OCI-LY1 (cell line): ENCODE results near the gene KRTAP9-2.
"Not testable (repeated sequence)": the region's sequence is repeated elsewhere in the genome, so short reads cannot be mapped to it uniquely, and the experiment has no call there.

Experiments used
- H2AFZ ChIP-seq: fragments of 200-600 bp; sonication (generic), shearing (Covaris generic); 2 replicates; pipeline ENCODE4 v1.6.0; 2014; ENCODE audit warnings: antibody characterized with exemption, mild to moderate bottlenecking, low read length
- H3F3A ChIP-seq: fragments of 200-600 bp; sonication (generic), shearing (Covaris generic); 2 replicates; pipeline ENCODE4 v1.6.0; 2014; ENCODE audit warnings: mild to moderate bottlenecking, antibody characterized with exemption, low read length, moderate library complexity; ENCODE audit not compliant: insufficient read depth
- H3K27ac ChIP-seq: fragments of 200-600 bp; sonication (generic); 2 replicates; pipeline ENCODE4 v1.5.1; 2014; ENCODE audit warnings: low read length, mixed run types, mild to moderate bottlenecking, low read depth; ENCODE audit not compliant: poor library complexity, severe bottlenecking
- H3K27me3 ChIP-seq: fragments of 200-600 bp; sonication (generic); 2 replicates; pipeline ENCODE4 v1.6.0; 2014; ENCODE audit warnings: antibody characterized with exemption, mild to moderate bottlenecking, low read length, moderate library complexity; ENCODE audit not compliant: insufficient read depth
- H3K36me3 ChIP-seq: fragments of 200-600 bp; sonication (generic); 2 replicates; pipeline ENCODE4 v1.6.1; 2014; ENCODE audit warnings: mild to moderate bottlenecking, antibody characterized with exemption, low read length, moderate library complexity, mixed read lengths; ENCODE audit not compliant: insufficient read depth
- H3K4me1 ChIP-seq: fragments of 200-600 bp; sonication (generic); 2 replicates; pipeline ENCODE4 v1.5.1; 2014; ENCODE audit warnings: mild to moderate bottlenecking, low read length, moderate library complexity; ENCODE audit not compliant: insufficient read depth, severe bottlenecking
- H3K4me2 ChIP-seq: fragments of 200-600 bp; sonication (generic), shearing (Covaris generic); 2 replicates; pipeline ENCODE4 v1.6.1; 2014; ENCODE audit warnings: low read length
- H3K4me3 ChIP-seq: fragments of 200-600 bp; sonication (generic); 2 replicates; pipeline ENCODE4 v1.5.1; 2014; ENCODE audit warnings: low read length, low read depth, mild to moderate bottlenecking, mixed read lengths; ENCODE audit not compliant: poor library complexity, severe bottlenecking
- H3K79me2 ChIP-seq: fragments of 200-600 bp; shearing (Covaris generic); 2 replicates; pipeline ENCODE4 v1.6.1; 2016; ENCODE audit warnings: mixed run types, low read length, mixed read lengths; ENCODE audit not compliant: insufficient read depth
- H3K9ac ChIP-seq: fragments of 200-600 bp; sonication (generic), shearing (Covaris generic); 2 replicates; pipeline ENCODE4 v1.6.1; 2014; ENCODE audit warnings: mild to moderate bottlenecking, low read length, mixed read lengths
- H3K9me2 ChIP-seq: fragments of 200-600 bp; sonication (generic), shearing (Covaris generic); 2 replicates; pipeline ENCODE4 v1.6.1; 2014; ENCODE audit warnings: low read depth, mild to moderate bottlenecking, low read length, mixed read lengths
- H3K9me3 ChIP-seq: fragments of 200-600 bp; shearing (Covaris generic); 2 replicates; pipeline ENCODE4 v1.6.1; 2014; ENCODE audit warnings: low read length, mixed read lengths
- H4K20me1 ChIP-seq: fragments of 200-600 bp; sonication (generic), shearing (Covaris generic); 2 replicates; pipeline ENCODE4 v1.6.0; 2016; ENCODE audit warnings: mild to moderate bottlenecking, low read length; ENCODE audit not compliant: insufficient read depth
- EZH2 ChIP-seq: fragments of 200-600 bp; sonication (generic), shearing (Covaris generic); IDR thresholded peaks from 2 replicates; pipeline ENCODE4 v1.8.0; 2017; ENCODE audit warnings: borderline replicate concordance, mixed run types, mild to moderate bottlenecking, antibody characterized with exemption, low read length, moderate library complexity, mixed read lengths
- TF ChIP-seq, protein P1 (sequence below): fragments of 200-600 bp; sonication (generic), shearing (Covaris generic); IDR thresholded peaks from 2 replicates; pipeline ENCODE4 v1.5.1; 2017; ENCODE audit warnings: mild to moderate bottlenecking, antibody characterized with exemption, low read length, moderate library complexity, mixed read lengths

Gene KRTAP9-2

DNA sequence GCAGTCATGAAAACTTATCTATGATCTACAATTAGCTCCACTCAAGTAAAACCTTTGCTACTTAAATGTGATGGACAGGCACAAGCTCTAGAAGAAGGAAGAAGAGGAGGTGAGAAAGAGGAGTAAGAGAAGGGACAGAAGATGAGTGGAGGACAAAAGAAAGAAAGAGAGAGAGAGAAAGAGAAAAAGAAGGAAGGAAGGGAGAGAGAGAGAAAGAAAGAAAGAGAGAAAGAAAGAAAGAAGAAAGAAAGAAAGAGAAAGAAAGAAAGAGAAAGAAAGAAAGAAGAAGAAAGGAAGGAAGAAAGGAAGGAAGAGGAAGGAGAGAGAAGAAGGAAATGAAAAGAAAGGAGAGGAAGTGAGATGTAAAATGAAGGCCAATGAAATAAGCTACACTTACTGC lies 3.6 kb downstream of the KRTAP9-2 start:
- no peaks in the 10 kb centered on the region for H3F3A ChIP-seq
- H3K27me3 ChIP-seq: no peaks in the 10 kb centered on the region
- H3K4me3 ChIP-seq: no peak overlapping the region
- H3K4me1 ChIP-seq: no peaks in the 10 kb centered on the region
- H3K27ac ChIP-seq: no peak overlapping the region
- no peaks in the 10 kb centered on the region for H4K20me1 ChIP-seq
- H2AFZ ChIP-seq: no peak overlapping the region
- no peaks in the 10 kb centered on the region for H3K9me2 ChIP-seq
- no peaks in the 10 kb centered on the region for H3K36me3 ChIP-seq
- H3K4me2 ChIP-seq: no peak overlapping the region
- TF ChIP-seq, protein P1, sequence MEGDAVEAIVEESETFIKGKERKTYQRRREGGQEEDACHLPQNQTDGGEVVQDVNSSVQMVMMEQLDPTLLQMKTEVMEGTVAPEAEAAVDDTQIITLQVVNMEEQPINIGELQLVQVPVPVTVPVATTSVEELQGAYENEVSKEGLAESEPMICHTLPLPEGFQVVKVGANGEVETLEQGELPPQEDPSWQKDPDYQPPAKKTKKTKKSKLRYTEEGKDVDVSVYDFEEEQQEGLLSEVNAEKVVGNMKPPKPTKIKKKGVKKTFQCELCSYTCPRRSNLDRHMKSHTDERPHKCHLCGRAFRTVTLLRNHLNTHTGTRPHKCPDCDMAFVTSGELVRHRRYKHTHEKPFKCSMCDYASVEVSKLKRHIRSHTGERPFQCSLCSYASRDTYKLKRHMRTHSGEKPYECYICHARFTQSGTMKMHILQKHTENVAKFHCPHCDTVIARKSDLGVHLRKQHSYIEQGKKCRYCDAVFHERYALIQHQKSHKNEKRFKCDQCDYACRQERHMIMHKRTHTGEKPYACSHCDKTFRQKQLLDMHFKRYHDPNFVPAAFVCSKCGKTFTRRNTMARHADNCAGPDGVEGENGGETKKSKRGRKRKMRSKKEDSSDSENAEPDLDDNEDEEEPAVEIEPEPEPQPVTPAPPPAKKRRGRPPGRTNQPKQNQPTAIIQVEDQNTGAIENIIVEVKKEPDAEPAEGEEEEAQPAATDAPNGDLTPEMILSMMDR: no peak
- no peak for TF ChIP-seq EZH2
- no peaks in the 10 kb centered on the region for H3K9me3 ChIP-seq
- H3K79me2 ChIP-seq: no peaks in the 10 kb centered on the region
- H3K9ac ChIP-seq: no peak overlapping the region

DNA sequence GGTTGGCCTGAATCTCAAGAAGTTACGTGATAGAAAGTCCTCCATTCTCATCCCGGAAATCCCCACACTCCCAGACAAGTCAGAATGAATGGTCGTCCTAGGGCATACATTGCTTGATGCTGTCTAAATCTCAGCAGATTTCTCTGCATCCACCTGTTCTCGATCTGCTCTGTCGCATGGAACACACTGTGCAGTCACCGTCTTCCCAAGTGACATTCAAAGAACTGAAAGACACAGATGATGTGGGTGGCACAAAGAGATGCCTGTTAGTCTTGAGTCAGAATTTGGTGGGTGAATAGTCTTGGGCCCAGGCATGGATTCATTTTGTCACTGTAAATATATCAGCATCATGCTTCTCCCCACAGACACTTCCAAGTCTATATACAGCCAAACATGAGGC lies 5.3 kb downstream of the KRTAP9-2 start:
- Histone ChIP-seq H3K27me3 (no peaks in the 10 kb centered on the region), H3K9me2 (no peaks in the 10 kb centered on the region), H3K4me1 (no peaks in the 10 kb centered on the region), H3K9me3 (no peaks in the 10 kb centered on the region), H3K9ac (no peak overlapping the region), H2AFZ (no peak overlapping the region), H3K27ac (no peak overlapping the region), H3K36me3 (no peaks in the 10 kb centered on the region), H3F3A (no peaks in the 10 kb centered on the region), H3K4me3 (no peak overlapping the region), H3K79me2 (no peaks in the 10 kb centered on the region), H4K20me1 (no peaks in the 10 kb centered on the region), H3K4me2 (no peak overlapping the region)
- TF ChIP-seq EZH2: no peak
- TF ChIP-seq, protein P1: no peak

DNA sequence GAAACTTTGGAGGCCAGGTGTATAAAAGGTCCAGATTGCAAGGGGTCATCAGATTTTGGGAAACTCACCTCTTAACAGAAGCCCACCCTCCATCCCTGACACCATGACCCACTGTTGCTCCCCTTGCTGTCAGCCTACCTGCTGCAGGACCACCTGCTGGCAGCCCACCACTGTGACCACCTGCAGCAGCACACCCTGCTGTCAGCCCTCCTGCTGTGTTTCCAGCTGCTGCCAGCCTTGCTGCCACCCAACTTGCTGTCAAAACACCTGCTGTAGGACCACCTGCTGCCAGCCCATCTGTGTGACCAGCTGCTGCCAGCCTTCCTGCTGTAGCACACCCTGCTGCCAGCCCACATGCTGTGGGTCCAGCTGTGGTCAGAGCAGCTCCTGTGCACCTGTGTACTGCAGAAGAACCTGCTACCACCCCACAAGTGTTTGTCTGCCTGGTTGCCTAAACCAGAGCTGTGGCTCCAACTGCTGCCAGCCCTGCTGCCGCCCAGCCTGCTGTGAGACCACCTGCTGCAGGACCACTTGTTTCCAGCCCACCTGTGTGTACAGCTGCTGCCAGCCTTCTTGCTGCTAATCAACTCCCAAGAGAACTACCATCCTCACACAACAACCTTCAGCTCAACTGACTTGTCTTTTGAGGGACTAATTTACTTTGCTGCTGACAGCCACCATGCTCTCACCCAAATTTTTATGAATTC lies 6.1 kb downstream of the KRTAP9-2 start, which contains the start of gene KRTAP9-3:
KRTAP9-3 (plus strand) TSS at position 51 of the 707 bp plus-strand sequence; CDS start at position 104, 53 bp downstream.
- not testable (repeated sequence) for H3K27ac ChIP-seq, H3F3A ChIP-seq, H3K27me3 ChIP-seq, H3K79me2 ChIP-seq, H3K4me1 ChIP-seq, H3K9me2 ChIP-seq, H3K4me3 ChIP-seq, H2AFZ ChIP-seq, H4K20me1 ChIP-seq, H3K9me3 ChIP-seq, H3K36me3 ChIP-seq, H3K4me2 ChIP-seq, H3K9ac ChIP-seq

DNA sequence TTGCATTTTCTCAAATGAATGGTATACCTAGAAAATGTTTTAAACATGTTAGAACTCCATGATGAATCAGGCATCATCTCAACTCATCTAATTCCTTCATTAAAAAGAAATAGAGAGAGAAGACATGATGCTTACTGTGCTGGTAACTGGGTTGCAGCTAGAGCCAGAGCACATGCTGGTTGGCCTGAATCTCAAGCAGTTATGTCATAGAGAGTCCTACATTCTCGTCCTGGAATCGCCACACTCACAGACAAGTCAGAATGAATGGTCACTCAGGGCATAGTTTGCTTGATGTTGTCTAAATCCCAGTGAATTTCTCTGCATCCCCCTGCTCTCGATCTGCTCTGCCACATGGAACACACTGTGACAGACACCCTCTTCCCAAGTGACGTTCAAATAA lies 10.7 kb downstream of the KRTAP9-2 start:
- not testable (repeated sequence) for H3K4me1 ChIP-seq, H3K79me2 ChIP-seq, H3K27me3 ChIP-seq, H3K4me3 ChIP-seq, H4K20me1 ChIP-seq, H3K9me3 ChIP-seq, H3K9me2 ChIP-seq, H3K27ac ChIP-seq, H3K36me3 ChIP-seq, H3F3A ChIP-seq, H3K4me2 ChIP-seq, H2AFZ ChIP-seq, H3K9ac ChIP-seq

DNA sequence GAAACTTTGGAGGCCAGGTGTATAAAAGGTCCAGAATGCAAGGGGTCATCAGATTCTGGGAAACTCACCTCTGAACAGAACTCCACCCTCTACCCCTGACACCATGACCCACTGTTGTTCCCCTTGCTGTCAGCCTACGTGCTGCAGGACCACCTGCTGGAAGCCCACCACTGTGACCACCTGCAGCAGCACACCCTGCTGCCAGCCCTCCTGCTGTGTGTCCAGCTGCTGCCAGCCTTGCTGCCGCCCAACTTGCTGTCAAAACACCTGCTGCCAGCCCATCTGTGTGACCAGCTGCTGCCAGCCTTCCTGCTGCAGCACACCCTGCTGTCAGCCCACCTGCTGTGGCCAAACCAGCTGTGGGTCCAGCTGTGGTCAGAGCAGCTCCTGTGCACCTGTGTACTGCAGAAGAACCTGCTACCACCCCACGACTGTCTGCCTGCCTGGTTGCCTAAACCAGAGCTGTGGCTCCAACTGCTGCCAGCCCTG lies 11.5 kb downstream of the KRTAP9-2 start, which contains the start of gene KRTAP9-8:
KRTAP9-8 (plus strand) TSS at position 51 of the 489 bp plus-strand sequence; CDS start at position 104, 53 bp downstream.
- not testable (repeated sequence) for H3K79me2 ChIP-seq, H3K27me3 ChIP-seq, H3K4me2 ChIP-seq, H3K27ac ChIP-seq, H3K9ac ChIP-seq, H3K9me2 ChIP-seq, H3K9me3 ChIP-seq, H3K4me3 ChIP-seq, H3F3A ChIP-seq, H4K20me1 ChIP-seq, H2AFZ ChIP-seq, H3K36me3 ChIP-seq, H3K4me1 ChIP-seq

DNA sequence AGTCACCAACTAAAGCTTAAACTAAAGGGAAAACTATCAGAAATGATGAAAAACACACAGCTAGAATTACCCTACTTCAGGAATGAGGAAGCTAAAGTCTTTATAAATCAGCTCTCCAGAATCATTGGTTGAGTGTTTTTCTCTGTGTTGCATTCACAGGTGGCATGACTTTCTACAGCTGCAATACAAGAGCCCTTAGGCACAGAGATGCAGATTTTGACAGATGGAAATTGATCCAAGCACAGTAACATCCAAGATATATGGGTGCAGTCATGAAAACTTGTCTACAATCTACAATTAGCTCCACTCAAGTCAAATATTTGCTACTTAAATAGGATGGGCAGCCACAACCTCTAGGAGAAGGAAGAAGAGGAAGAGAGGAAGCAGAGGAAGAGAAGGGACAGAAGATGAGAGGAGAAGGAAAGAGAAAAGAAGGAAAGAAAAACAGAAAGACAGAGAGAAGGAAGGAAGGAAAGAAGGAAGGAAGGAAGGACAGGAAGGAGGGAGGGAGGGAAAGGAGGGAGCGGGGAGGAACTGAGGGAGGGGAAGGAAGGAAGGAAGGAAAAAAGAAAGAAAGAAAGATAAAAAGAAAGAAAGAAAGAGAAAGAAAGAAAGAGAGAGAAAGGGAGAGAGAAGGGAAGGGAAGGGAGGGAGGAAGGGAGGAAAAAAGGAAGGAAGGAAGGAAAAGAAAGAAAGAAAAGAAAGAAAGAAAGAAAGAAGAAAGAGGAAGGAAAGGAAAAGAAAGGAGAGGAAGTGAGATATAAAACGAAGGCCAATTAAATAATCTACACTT lies 20.7 kb downstream of the KRTAP9-2 start:
- H3K36me3 ChIP-seq, H3K9me3 ChIP-seq, H3K4me2 ChIP-seq, H3K4me3 ChIP-seq, H3K27me3 ChIP-seq, H3K9me2 ChIP-seq, H4K20me1 ChIP-seq, H3K9ac ChIP-seq, H2AFZ ChIP-seq, H3K27ac ChIP-seq, H3F3A ChIP-seq, H3K79me2 ChIP-seq, H3K4me1 ChIP-seq: not testable (repeated sequence)
